Left ventricle myocardium superior (tissue), 1 donor: ENCODE data around the gene APEX1. TPM values are rescaled to one million over a fixed set of nuclear protein-coding genes. Genes with fewer than 3 reads are reported as not detected.

Source experiments
- ATAC-seq: fragments of 200-7000 bp; cut with Tn5 transposase; one replicate; pipeline ENCODE4 v1.9.1; 2020; ENCODE audit warnings: mild to moderate bottlenecking, moderate library complexity
- DNase-seq: peaks from one replicate; pipeline ENCODE4 v3.0.0-alpha.2; 2020
- intact Hi-C: fragments of 100-400 bp; cut with micrococcal nuclease; formaldehyde crosslinking; loops from one replicate; pipeline ENCODE4 v1.11.0; 2022
- long read RNA-seq: library from polyadenylated mRNA; unstranded; transcript quantifications from one replicate; pipeline ENCODE4 v2.0.0, GENCODE V29; 2021
- total RNA-seq: library from RNA; stranded (reverse); fragmentation: NEBNext Ultra II Directional; extraction: Animal tissue kit (Norgen Biotek cat#: 25700); gene quantifications from one replicate; pipeline ENCODE4 v1.2.1, GENCODE V29; 2021
- donor health status: DM: no; HTN: yes; CAD: no; lungs with severe emphysema.

The APEX1 gene
- total RNA-seq = 68.2 TPM
- long read RNA-seq, transcript APEX1-216 (3 exons, 1,803 nt) = minor isoform, 8 of 77 reads
- long read RNA-seq, transcript APEX1-202 (5 exons, 1,387 nt) = minor isoform, 7 of 77 reads
- long read RNA-seq, transcript APEX1-210 (5 exons, 1,437 nt) = minor isoform, 6 of 77 reads
- long read RNA-seq, transcript APEX1-201 (5 exons, 1,484 nt) = major isoform, 46 of 77 reads
- long read RNA-seq, partial matches to known transcripts = 1 of 77 reads
- long read RNA-seq, other reads (novel, unspliced or antisense) = 4 of 77 reads

- DNase-seq (peak; percentile 98), ATAC-seq (peak; percentile 96)
- intact Hi-C loops = no loop called here
These were observed at the start of gene APEX1, which contains the start of gene OSGEP for GRCh38 chr14:20454516-20455354. Gene APEX1 (plus strand): TSS chr14:20455226. CDS start chr14:20455646, 420 bp downstream. Gene OSGEP (minus strand): TSS chr14:20454812. CDS start chr14:20454683, 129 bp downstream.

GRCh38 chr14:20409226-20409625 is 45.8 kb upstream of the APEX1 start:
- ATAC-seq = no peak
- intact Hi-C loops = no loop called here
- DNase-seq = no peak

GRCh38 chr14:20412411-20412810 is 42.6 kb upstream of the APEX1 start:
- ATAC-seq (peak; percentile 9), DNase-seq (no peak)
- intact Hi-C loops = loop anchor here (10.0 kb wide), 1 partner anchor 192 kb away; no protein-coding TSS in a partner anchor

- DNase-seq (peak; percentile 93), ATAC-seq (peak; percentile 98)
- intact Hi-C loops = loop anchor here (10.0 kb wide), 1 partner anchor 192 kb away; no protein-coding TSS in a partner anchor
These were observed 41.9 kb upstream of the APEX1 start, which contains the start of gene TEP1 for GRCh38 chr14:20412876-20413743. Gene TEP1 (minus strand): TSS chr14:20413501. CDS start chr14:20408439, 5,062 bp downstream.

GRCh38 chr14:20413744-20414082 is 41.3 kb upstream of the APEX1 start:
- intact Hi-C loops = loop anchor here (10.0 kb wide), 1 partner anchor 191 kb away; no protein-coding TSS in a partner anchor
- ATAC-seq (peak; percentile 34), DNase-seq (no peak)

GRCh38 chr14:20415782-20416206 is 39.2 kb upstream of the APEX1 start:
- intact Hi-C loops = loop anchor here (10.0 kb wide), 1 partner anchor 189 kb away; no protein-coding TSS in a partner anchor
- no peak for ATAC-seq

GRCh38 chr14:20416223-20416622 is 38.8 kb upstream of the APEX1 start:
- DNase-seq (no peak), ATAC-seq (no peak)
- intact Hi-C loops = loop anchor here (10.0 kb wide), 1 partner anchor 189 kb away; no protein-coding TSS in a partner anchor

More at GRCh38 chr14:20415782-20416206, 39.2 kb upstream of the APEX1 start:
- no peak for DNase-seq

- no peak for DNase-seq
- intact Hi-C loops = loop anchor here (10.0 kb wide), 1 partner anchor 187 kb away; no protein-coding TSS in a partner anchor
- no peak for ATAC-seq
These were observed 37.5 kb upstream of the APEX1 start for GRCh38 chr14:20417250-20418186.

- intact Hi-C loops = loop anchor here (10.0 kb wide), 1 partner anchor 186 kb away; no protein-coding TSS in a partner anchor
- ATAC-seq = no peak
- DNase-seq = no peak
These were observed 36.5 kb upstream of the APEX1 start for GRCh38 chr14:20418501-20418909.

GRCh38 chr14:20419419-20419818 is 35.6 kb upstream of the APEX1 start:
- intact Hi-C loops = loop anchor here (10.0 kb wide), 1 partner anchor 185 kb away; no protein-coding TSS in a partner anchor
- DNase-seq = no peak
- no peak for ATAC-seq

- no peak for ATAC-seq
- DNase-seq = no peak
- intact Hi-C loops = no loop called here
These were observed 33.8 kb upstream of the APEX1 start for GRCh38 chr14:20421267-20421666.

- DNase-seq (no peak), ATAC-seq (no peak)
- intact Hi-C loops = no loop called here
These were observed 32.1 kb upstream of the APEX1 start for GRCh38 chr14:20422886-20423285.

GRCh38 chr14:20424851-20425250 is 30.2 kb upstream of the APEX1 start:
- no peak for DNase-seq
- no peak for ATAC-seq
- intact Hi-C loops = no loop called here

- intact Hi-C loops = no loop called here
- ATAC-seq (peak; percentile 62), DNase-seq (no peak)
These were observed 27.6 kb upstream of the APEX1 start for GRCh38 chr14:20427231-20428009.

- intact Hi-C loops = no loop called here
- DNase-seq (no peak), ATAC-seq (no peak)
These were observed 27.0 kb upstream of the APEX1 start for GRCh38 chr14:20428010-20428365.

GRCh38 chr14:20428802-20429201 is 26.2 kb upstream of the APEX1 start:
- DNase-seq (no peak), ATAC-seq (no peak)
- intact Hi-C loops = no loop called here
